HEK293 (cell line): ENCODE measurements around the gene ITFG2.

Experiments
- CTCF ChIA-PET: fragments of 350-600 bp; formaldehyde crosslinking; extraction: SDS; loops from one replicate; lab custom pipeline; 2021; ENCODE audit warnings: antibody characterized with exemption; lab: Yijun Ruan, JAX
- POLR2A ChIA-PET: fragments of 300-600 bp; formaldehyde crosslinking; extraction: SDS; loops from one replicate; lab custom pipeline; 2020; ENCODE audit warnings: antibody characterized with exemption, inconsistent platforms; lab: Yijun Ruan, JAX
- H3K27ac ChIP-seq: fragments of 200-500 bp; sonication (Bioruptor generic); 2 replicates; pipeline ENCODE4 v1.5.1; 2014; ENCODE audit warnings: low read depth, low read length, control low read depth, inconsistent platforms; ENCODE audit errors: extremely low read depth
- H3K36me3 ChIP-seq, 2 experiments: fragments of 200-500 bp in 1 of 2; sonication (Bioruptor generic) in 1 of 2; 1 replicate in 1 of 2; 2 replicates in 1 of 2; pipeline ENCODE4 v1.5.1; 2014 to 2017; ENCODE audit warnings: inconsistent platforms in 2 of 2, low read length in 2 of 2; ENCODE audit not compliant: control insufficient read depth in 2 of 2, insufficient read depth in 1 of 2
- H3K4me1 ChIP-seq: fragments of 200-500 bp; sonication (Bioruptor generic); 2 replicates; pipeline ENCODE4 v1.5.1; 2014; ENCODE audit warnings: mild to moderate bottlenecking, low read length, inconsistent platforms; ENCODE audit not compliant: control insufficient read depth, insufficient read depth
- H3K4me3 ChIP-seq: 2 replicates; pipeline ENCODE4 v1.5.1; 2011; ENCODE audit warnings: low read depth, mild to moderate bottlenecking, control low read depth, low read length, moderate library complexity
- H3K9me3 ChIP-seq: fragments of 200-500 bp; sonication (Bioruptor generic); 2 replicates; pipeline ENCODE4 v1.5.1; 2014; ENCODE audit warnings: low read depth, low read length, inconsistent platforms; ENCODE audit not compliant: control insufficient read depth, insufficient read depth
- RBAK ChIP-seq: fragments of 450-650 bp; formaldehyde crosslinking; IDR thresholded peaks from 2 replicates; pipeline ENCODE4 v1.5.1; 2016; ENCODE audit warnings: missing biosample characterization, missing genetic modification characterization
- TCF7L2 ChIP-seq: IDR thresholded peaks from 2 replicates; pipeline ENCODE4 v1.6.1; 2011; ENCODE audit warnings: low read depth, mild to moderate bottlenecking, inconsistent platforms, low read length, moderate library complexity, borderline replicate concordance
- TRIM28 ChIP-seq: IDR thresholded peaks from 2 replicates; pipeline ENCODE4 v1.6.1; 2011; ENCODE audit warnings: low read length, control low read depth, borderline replicate concordance
- ZBTB21 ChIP-seq: fragments of 450-650 bp; formaldehyde crosslinking; IDR thresholded peaks from 2 replicates; pipeline ENCODE4 v1.5.1; 2017; ENCODE audit warnings: missing biosample characterization, missing genetic modification characterization
- ZBTB48 ChIP-seq: fragments of 450-650 bp; formaldehyde crosslinking; IDR thresholded peaks from 2 replicates; pipeline ENCODE4 v1.5.1; 2016; ENCODE audit warnings: missing biosample characterization, missing genetic modification characterization
- ZNF138 ChIP-seq: fragments of 450-650 bp; formaldehyde crosslinking; IDR thresholded peaks from 2 replicates; pipeline ENCODE4 v1.5.1; 2016; ENCODE audit warnings: missing biosample characterization, missing genetic modification characterization, borderline replicate concordance
- ZNF37A ChIP-seq: fragments of 450-650 bp; IDR thresholded peaks from 2 replicates; pipeline ENCODE4 v1.5.1; 2018; ENCODE audit warnings: missing biosample characterization, missing genetic modification characterization
- ZNF423 ChIP-seq: fragments of 450-650 bp; formaldehyde crosslinking; IDR thresholded peaks from 2 replicates; pipeline ENCODE4 v1.5.1; 2016; ENCODE audit warnings: missing biosample characterization, missing genetic modification characterization
- ZNF473 ChIP-seq: fragments of 450-650 bp; formaldehyde crosslinking; IDR thresholded peaks from 2 replicates; pipeline ENCODE4 v1.5.1; 2017; ENCODE audit warnings: missing biosample characterization, missing genetic modification characterization
- ZNF521 ChIP-seq: fragments of 450-650 bp; formaldehyde crosslinking; IDR thresholded peaks from 2 replicates; pipeline ENCODE4 v1.5.1; 2017; ENCODE audit warnings: missing biosample characterization, mild to moderate bottlenecking, missing genetic modification characterization
- ZNF544 ChIP-seq: fragments of 450-650 bp; formaldehyde crosslinking; IDR thresholded peaks from 2 replicates; pipeline ENCODE4 v1.5.0; 2017; ENCODE audit warnings: missing biosample characterization, missing genetic modification characterization
- ZNF549 ChIP-seq: fragments of 450-650 bp; IDR thresholded peaks from 2 replicates; pipeline ENCODE4 v1.5.1; 2018; ENCODE audit warnings: missing biosample characterization, missing genetic modification characterization, mild to moderate bottlenecking, inconsistent platforms, moderate library complexity
- ZNF560 ChIP-seq: fragments of 450-650 bp; formaldehyde crosslinking; IDR thresholded peaks from 2 replicates; pipeline ENCODE4 v1.5.1; 2017; ENCODE audit warnings: missing biosample characterization, missing genetic modification characterization, borderline replicate concordance
- ZNF561 ChIP-seq: fragments of 450-650 bp; IDR thresholded peaks from 2 replicates; pipeline ENCODE4 v1.5.1; 2018; ENCODE audit warnings: missing biosample characterization, missing genetic modification characterization, borderline replicate concordance
- ZNF610 ChIP-seq: fragments of 450-650 bp; formaldehyde crosslinking; IDR thresholded peaks from 2 replicates; pipeline ENCODE4 v1.5.1; 2016; ENCODE audit warnings: missing biosample characterization, missing genetic modification characterization, borderline replicate concordance
- TF ChIP-seq, protein P1 (sequence below): fragments of 450-650 bp; formaldehyde crosslinking; IDR thresholded peaks from 2 replicates; pipeline ENCODE4 v1.5.1; 2016; ENCODE audit warnings: missing biosample characterization, missing genetic modification characterization
- TF ChIP-seq, protein P2 (sequence below): fragments of 450-650 bp; formaldehyde crosslinking; IDR thresholded peaks from 2 replicates; pipeline ENCODE4 v1.5.1; 2016; ENCODE audit warnings: missing biosample characterization, missing genetic modification characterization, borderline replicate concordance
- TF ChIP-seq, protein P3 (sequence below): fragments of 450-650 bp; formaldehyde crosslinking; IDR thresholded peaks from 2 replicates; pipeline ENCODE4 v1.5.1; 2016; ENCODE audit warnings: missing biosample characterization, missing genetic modification characterization

Gene ITFG2

DNA sequence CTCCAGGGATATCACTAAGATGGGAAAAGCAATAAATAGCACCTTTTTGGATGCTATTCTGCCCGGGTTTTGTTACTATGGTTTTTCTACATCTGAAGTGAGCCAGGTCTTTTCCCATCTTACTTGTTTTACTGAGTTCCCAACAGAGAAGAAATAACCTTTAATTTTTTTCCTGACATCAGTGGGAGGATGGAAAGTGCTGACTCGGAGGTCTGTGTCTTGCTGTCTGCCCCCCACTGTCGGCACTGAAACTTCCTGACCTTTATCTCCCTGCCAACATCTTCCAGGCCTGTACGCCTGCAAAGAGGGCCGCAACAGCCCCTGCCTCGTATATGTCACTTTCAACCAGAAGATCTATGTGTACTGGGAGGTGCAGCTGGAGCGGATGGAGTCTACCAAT is 11.0 kb downstream of the ITFG2 start (continued):
- TF ChIP-seq ZNF560 (tag by site-specific recombination) = no peak

DNA sequence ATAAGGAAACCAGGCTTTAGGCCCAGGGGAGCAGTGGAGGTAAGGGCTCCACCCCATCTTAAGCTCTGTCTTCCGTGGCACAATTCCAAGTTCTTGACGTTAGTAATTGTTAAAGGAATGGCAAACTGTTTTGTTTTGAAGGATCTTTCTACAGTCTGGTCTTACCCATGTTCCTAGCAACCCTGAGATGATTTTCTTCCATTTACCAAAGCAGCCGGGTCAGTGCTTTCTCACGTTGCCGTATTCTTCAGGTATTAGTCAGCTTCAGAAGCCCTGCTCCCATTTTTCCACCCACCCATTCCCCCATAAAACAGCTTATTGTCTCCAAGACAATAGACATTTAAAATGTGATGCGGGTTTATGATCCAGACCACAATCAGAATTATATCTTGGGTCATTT is 12.1 kb downstream of the ITFG2 start:
- Histone ChIP-seq H3K4me1 (no peaks in the 10 kb centered on the region), H3K4me3 (no peak overlapping the region), H3K9me3 (no peaks in the 10 kb centered on the region), H3K27ac (no peak overlapping the region), H3K36me3 (peaks cover 37 to 94% of the 10 kb centered on the region in 2 experiments)
- TF ChIP-seq ZNF561 (tag by site-specific recombination) (no peak), ZNF610 (no peak), ZNF544 (tag by site-specific recombination) (no peak), ZNF473 (tag by site-specific recombination) (no peak), ZNF549 (tag by site-specific recombination) (no peak), ZNF521 (tag by site-specific recombination) (no peak), ZNF37A (tag by site-specific recombination) (no peak), RBAK (tag by site-specific recombination) (no peak), ZBTB48 (tag by site-specific recombination) (no peak), ZBTB21 (tag by site-specific recombination) (no peak), TCF7L2 (no peak), TRIM28 (no peak), ZNF423 (tag by site-specific recombination) (no peak), ZNF138 (no peak)
- TF ChIP-seq, protein P1, sequence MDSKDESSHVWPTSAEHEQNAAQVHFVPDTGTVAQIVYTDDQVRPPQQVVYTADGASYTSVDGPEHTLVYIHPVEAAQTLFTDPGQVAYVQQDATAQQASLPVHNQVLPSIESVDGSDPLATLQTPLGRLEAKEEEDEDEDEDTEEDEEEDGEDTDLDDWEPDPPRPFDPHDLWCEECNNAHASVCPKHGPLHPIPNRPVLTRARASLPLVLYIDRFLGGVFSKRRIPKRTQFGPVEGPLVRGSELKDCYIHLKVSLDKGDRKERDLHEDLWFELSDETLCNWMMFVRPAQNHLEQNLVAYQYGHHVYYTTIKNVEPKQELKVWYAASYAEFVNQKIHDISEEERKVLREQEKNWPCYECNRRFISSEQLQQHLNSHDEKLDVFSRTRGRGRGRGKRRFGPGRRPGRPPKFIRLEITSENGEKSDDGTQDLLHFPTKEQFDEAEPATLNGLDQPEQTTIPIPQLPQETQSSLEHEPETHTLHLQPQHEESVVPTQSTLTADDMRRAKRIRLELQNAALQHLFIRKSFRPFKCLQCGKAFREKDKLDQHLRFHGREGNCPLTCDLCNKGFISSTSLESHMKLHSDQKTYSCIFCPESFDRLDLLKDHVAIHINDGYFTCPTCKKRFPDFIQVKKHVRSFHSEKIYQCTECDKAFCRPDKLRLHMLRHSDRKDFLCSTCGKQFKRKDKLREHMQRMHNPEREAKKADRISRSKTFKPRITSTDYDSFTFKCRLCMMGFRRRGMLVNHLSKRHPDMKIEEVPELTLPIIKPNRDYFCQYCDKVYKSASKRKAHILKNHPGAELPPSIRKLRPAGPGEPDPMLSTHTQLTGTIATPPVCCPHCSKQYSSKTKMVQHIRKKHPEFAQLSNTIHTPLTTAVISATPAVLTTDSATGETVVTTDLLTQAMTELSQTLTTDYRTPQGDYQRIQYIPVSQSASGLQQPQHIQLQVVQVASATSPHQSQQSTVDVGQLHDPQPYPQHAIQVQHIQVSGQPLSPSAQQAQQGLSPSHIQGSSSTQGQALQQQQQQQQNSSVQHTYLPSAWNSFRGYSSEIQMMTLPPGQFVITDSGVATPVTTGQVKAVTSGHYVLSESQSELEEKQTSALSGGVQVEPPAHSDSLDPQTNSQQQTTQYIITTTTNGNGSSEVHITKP (tag by site-specific recombination) = no peak
- TF ChIP-seq, protein P2, sequence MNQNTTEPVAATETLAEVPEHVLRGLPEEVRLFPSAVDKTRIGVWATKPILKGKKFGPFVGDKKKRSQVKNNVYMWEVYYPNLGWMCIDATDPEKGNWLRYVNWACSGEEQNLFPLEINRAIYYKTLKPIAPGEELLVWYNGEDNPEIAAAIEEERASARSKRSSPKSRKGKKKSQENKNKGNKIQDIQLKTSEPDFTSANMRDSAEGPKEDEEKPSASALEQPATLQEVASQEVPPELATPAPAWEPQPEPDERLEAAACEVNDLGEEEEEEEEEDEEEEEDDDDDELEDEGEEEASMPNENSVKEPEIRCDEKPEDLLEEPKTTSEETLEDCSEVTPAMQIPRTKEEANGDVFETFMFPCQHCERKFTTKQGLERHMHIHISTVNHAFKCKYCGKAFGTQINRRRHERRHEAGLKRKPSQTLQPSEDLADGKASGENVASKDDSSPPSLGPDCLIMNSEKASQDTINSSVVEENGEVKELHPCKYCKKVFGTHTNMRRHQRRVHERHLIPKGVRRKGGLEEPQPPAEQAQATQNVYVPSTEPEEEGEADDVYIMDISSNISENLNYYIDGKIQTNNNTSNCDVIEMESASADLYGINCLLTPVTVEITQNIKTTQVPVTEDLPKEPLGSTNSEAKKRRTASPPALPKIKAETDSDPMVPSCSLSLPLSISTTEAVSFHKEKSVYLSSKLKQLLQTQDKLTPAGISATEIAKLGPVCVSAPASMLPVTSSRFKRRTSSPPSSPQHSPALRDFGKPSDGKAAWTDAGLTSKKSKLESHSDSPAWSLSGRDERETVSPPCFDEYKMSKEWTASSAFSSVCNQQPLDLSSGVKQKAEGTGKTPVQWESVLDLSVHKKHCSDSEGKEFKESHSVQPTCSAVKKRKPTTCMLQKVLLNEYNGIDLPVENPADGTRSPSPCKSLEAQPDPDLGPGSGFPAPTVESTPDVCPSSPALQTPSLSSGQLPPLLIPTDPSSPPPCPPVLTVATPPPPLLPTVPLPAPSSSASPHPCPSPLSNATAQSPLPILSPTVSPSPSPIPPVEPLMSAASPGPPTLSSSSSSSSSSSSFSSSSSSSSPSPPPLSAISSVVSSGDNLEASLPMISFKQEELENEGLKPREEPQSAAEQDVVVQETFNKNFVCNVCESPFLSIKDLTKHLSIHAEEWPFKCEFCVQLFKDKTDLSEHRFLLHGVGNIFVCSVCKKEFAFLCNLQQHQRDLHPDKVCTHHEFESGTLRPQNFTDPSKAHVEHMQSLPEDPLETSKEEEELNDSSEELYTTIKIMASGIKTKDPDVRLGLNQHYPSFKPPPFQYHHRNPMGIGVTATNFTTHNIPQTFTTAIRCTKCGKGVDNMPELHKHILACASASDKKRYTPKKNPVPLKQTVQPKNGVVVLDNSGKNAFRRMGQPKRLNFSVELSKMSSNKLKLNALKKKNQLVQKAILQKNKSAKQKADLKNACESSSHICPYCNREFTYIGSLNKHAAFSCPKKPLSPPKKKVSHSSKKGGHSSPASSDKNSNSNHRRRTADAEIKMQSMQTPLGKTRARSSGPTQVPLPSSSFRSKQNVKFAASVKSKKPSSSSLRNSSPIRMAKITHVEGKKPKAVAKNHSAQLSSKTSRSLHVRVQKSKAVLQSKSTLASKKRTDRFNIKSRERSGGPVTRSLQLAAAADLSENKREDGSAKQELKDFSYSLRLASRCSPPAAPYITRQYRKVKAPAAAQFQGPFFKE = no peak
- TF ChIP-seq, protein P3, sequence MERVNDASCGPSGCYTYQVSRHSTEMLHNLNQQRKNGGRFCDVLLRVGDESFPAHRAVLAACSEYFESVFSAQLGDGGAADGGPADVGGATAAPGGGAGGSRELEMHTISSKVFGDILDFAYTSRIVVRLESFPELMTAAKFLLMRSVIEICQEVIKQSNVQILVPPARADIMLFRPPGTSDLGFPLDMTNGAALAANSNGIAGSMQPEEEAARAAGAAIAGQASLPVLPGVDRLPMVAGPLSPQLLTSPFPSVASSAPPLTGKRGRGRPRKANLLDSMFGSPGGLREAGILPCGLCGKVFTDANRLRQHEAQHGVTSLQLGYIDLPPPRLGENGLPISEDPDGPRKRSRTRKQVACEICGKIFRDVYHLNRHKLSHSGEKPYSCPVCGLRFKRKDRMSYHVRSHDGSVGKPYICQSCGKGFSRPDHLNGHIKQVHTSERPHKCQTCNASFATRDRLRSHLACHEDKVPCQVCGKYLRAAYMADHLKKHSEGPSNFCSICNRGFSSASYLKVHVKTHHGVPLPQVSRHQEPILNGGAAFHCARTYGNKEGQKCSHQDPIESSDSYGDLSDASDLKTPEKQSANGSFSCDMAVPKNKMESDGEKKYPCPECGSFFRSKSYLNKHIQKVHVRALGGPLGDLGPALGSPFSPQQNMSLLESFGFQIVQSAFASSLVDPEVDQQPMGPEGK (tag by site-specific recombination) = no peak
- POLR2A ChIA-PET = no interaction called here
- CTCF ChIA-PET = interaction anchor here (0.7 to 1.2 kb wide), 2 partner anchors 11 to 29 kb away, joined by 3 to 4 read pairs; no protein-coding TSS in a partner anchor
